Neural progenitor cell (in vitro differentiated cells): ENCODE measurements around the gene FASTKD1. TPM values are rescaled to one million over a fixed set of nuclear protein-coding genes. Genes with fewer than 3 reads are reported as not detected.
"Not testable (repeated sequence)": the region's sequence is repeated elsewhere in the genome, so short reads cannot be mapped to it uniquely, and the experiment has no call there.

Source experiments
- DNase-seq: peaks from one replicate; pipeline ENCODE4 v3.0.0-alpha.2; 2016; ENCODE audit warnings: low spot score
- H2AFZ ChIP-seq: fragments of 200-600 bp; sonication (generic); replicated peaks from 2 replicates; pipeline ENCODE4 v1.6.1; 2016; ENCODE audit warnings: antibody characterized with exemption
- H3F3A ChIP-seq: fragments of 200-600 bp; sonication (generic); 2 replicates; pipeline ENCODE4 v1.6.1; 2016; ENCODE audit warnings: antibody characterized with exemption, low read depth
- H3K27ac ChIP-seq: fragments of 200-600 bp; sonication (generic); 2 replicates; pipeline ENCODE4 v1.5.1; 2016; ENCODE audit warnings: mild to moderate bottlenecking
- H3K27me3 ChIP-seq: fragments of 200-600 bp; sonication (generic); 2 replicates; pipeline ENCODE4 v1.6.1; 2016; ENCODE audit warnings: mild to moderate bottlenecking, moderate library complexity
- H3K36me3 ChIP-seq: fragments of 200-600 bp; sonication (generic); 2 replicates; pipeline ENCODE4 v1.5.1; 2016
- H3K4me1 ChIP-seq: fragments of 200-600 bp; sonication (generic); 2 replicates; pipeline ENCODE4 v1.6.1; 2016; ENCODE audit warnings: mixed run types
- H3K4me2 ChIP-seq: fragments of 200-600 bp; sonication (generic); 2 replicates; pipeline ENCODE4 v1.6.1; 2016
- H3K4me3 ChIP-seq: fragments of 200-600 bp; sonication (generic); 2 replicates; pipeline ENCODE4 v1.5.1; 2016
- H3K79me2 ChIP-seq: fragments of 200-600 bp; sonication (generic); 2 replicates; pipeline ENCODE4 v1.6.1; 2016; ENCODE audit warnings: low read depth
- H3K9ac ChIP-seq: fragments of 200-600 bp; sonication (generic); 2 replicates; pipeline ENCODE4 v1.6.1; 2016
- H3K9me3 ChIP-seq: fragments of 200-600 bp; sonication (generic); 2 replicates; pipeline ENCODE4 v1.5.1; 2016; ENCODE audit warnings: low read depth
- H4K20me1 ChIP-seq: fragments of 200-600 bp; sonication (generic); 2 replicates; pipeline ENCODE4 v1.6.1; 2016; ENCODE audit warnings: low read depth
- H3K27ac Mint-ChIP-seq: 3 replicates; pipeline ENCODE4 v1.8.0; 2021; ENCODE audit warnings: mixed read lengths
- H3K27me3 Mint-ChIP-seq: 2 replicates; pipeline ENCODE4 v1.8.0; 2022; ENCODE audit warnings: low read depth, mild to moderate bottlenecking, inconsistent platforms, moderate library complexity, mixed read lengths; ENCODE audit not compliant: insufficient read depth
- H3K36me3 Mint-ChIP-seq: 3 replicates; pipeline ENCODE4 v1.8.0; 2021; ENCODE audit warnings: mixed read lengths
- H3K4me1 Mint-ChIP-seq: 3 replicates; pipeline ENCODE4 v1.8.0; 2021; ENCODE audit warnings: mixed read lengths
- H3K4me3 Mint-ChIP-seq: 3 replicates; pipeline ENCODE4 v1.8.0; 2021; ENCODE audit warnings: mild to moderate bottlenecking, moderate library complexity, mixed read lengths
- H3K9me3 Mint-ChIP-seq: 3 replicates; pipeline ENCODE4 v1.8.0; 2020; ENCODE audit warnings: mixed read lengths
- EZH2 ChIP-seq: fragments of 200-600 bp; sonication (generic); IDR thresholded peaks from 2 replicates; pipeline ENCODE4 v1.6.1; 2017; ENCODE audit warnings: antibody characterized with exemption, mild to moderate bottlenecking, moderate library complexity
- EZH2phosphoT487 ChIP-seq: fragments of 200-600 bp; sonication (generic); IDR thresholded peaks from 2 replicates; pipeline ENCODE4 v1.6.1; 2017; ENCODE audit warnings: antibody characterized with exemption
- total RNA-seq: library from RNA; depleted of rRNA; stranded (reverse); fragments of >200 nt; gene quantifications from 2 replicates; pipeline ENCODE4 v1.2.3, GENCODE V29; 2015; ENCODE audit warnings: low replicate concordance
- TF ChIP-seq, protein P1 (sequence below): fragments of 200-600 bp; sonication (generic); IDR thresholded peaks from 2 replicates; pipeline ENCODE4 v1.5.1; 2017; ENCODE audit warnings: antibody characterized with exemption, mild to moderate bottlenecking

FASTKD1 gene
- total RNA-seq, 1 donor from 2014 or later, result 60.3 TPM

DNA sequence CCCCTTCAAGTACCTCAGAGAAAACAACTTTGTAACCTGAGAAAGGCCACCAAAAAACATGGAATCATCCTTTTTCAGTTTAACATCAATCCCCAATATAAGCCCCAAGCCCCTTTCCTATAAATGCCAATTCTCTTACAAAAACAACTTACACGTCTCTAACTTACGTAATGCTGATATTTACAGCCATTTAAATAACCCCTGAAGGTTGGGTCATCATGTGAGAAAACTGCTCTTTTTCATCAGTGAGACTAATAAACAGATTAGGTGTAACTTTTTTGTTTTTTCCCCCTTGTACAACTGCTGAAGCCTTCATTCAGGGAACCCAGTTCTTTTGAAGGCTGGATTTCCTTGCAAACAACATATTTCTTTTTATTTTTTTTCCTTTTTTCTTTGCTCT is 3.7 kb downstream of the FASTKD1 start:
- Histone ChIP-seq H3K9me3 (no peaks in the 10 kb centered on the region), H3K9ac (no peak overlapping the region), H3K27ac (no peak overlapping the region), H3F3A (peaks cover 8% of the 10 kb centered on the region), H3K4me3 (no peak overlapping the region), H2AFZ (no peak overlapping the region), H4K20me1 (no peaks in the 10 kb centered on the region), H3K27me3 (no peaks in the 10 kb centered on the region), H3K36me3 (peaks cover 5% of the 10 kb centered on the region), H3K4me2 (no peak overlapping the region), H3K79me2 (peaks cover 51% of the 10 kb centered on the region), H3K4me1 (peaks cover 11% of the 10 kb centered on the region)
- H3K27ac Mint-ChIP-seq, result no peak overlapping the region
- H3K36me3 Mint-ChIP-seq, result peaks cover 6% of the 10 kb centered on the region
- H3K9me3 Mint-ChIP-seq, result no peaks in the 10 kb centered on the region
- peaks cover 12% of the 10 kb centered on the region for H3K4me1 Mint-ChIP-seq
- no peak overlapping the region for H3K4me3 Mint-ChIP-seq
- TF ChIP-seq, protein P1, sequence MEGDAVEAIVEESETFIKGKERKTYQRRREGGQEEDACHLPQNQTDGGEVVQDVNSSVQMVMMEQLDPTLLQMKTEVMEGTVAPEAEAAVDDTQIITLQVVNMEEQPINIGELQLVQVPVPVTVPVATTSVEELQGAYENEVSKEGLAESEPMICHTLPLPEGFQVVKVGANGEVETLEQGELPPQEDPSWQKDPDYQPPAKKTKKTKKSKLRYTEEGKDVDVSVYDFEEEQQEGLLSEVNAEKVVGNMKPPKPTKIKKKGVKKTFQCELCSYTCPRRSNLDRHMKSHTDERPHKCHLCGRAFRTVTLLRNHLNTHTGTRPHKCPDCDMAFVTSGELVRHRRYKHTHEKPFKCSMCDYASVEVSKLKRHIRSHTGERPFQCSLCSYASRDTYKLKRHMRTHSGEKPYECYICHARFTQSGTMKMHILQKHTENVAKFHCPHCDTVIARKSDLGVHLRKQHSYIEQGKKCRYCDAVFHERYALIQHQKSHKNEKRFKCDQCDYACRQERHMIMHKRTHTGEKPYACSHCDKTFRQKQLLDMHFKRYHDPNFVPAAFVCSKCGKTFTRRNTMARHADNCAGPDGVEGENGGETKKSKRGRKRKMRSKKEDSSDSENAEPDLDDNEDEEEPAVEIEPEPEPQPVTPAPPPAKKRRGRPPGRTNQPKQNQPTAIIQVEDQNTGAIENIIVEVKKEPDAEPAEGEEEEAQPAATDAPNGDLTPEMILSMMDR, result no peak
- TF ChIP-seq EZH2phosphoT487 (no peak), EZH2 (no peak)
- H3K27me3 Mint-ChIP-seq, result peaks cover 4% of the 10 kb centered on the region
- no peak for DNase-seq

DNA sequence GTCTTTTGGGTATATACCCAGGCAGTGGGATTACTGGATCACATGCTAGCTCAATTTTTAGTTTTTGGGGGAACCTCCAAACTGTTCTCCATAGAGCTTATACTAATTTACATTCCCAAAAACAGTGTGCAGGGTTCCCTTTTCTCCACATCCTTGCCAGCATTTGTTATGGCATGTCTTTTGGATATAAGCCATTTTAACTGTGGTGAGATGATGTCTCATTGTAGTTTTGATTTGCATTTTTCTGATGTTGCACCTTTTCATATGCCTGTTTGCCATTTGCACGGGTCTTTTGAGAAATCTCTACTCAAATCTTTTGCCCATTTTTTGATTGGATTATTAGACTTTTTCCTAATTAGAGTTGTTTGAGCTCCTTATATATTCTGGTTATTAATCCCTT is 8.0 kb downstream of the FASTKD1 start:
- no peak overlapping the region for H3K27ac Mint-ChIP-seq
- Histone ChIP-seq H3F3A (peaks cover 23% of the 10 kb centered on the region), H3K27ac (no peak overlapping the region), H3K27me3 (no peaks in the 10 kb centered on the region), H4K20me1 (no peaks in the 10 kb centered on the region), H3K4me3 (no peak overlapping the region), H2AFZ (no peak overlapping the region), H3K4me1 (no peaks in the 10 kb centered on the region), H3K9me3 (no peaks in the 10 kb centered on the region), H3K36me3 (peaks cover 5% of the 10 kb centered on the region), H3K4me2 (no peak overlapping the region), H3K79me2 (peaks cover 22% of the 10 kb centered on the region), H3K9ac (no peak overlapping the region)
- no peaks in the 10 kb centered on the region for H3K27me3 Mint-ChIP-seq
- no peaks in the 10 kb centered on the region for H3K9me3 Mint-ChIP-seq
- TF ChIP-seq EZH2phosphoT487 (no peak), EZH2 (no peak)
- TF ChIP-seq, protein P1, result no peak
- no peak overlapping the region for H3K4me3 Mint-ChIP-seq
- H3K4me1 Mint-ChIP-seq, result no peaks in the 10 kb centered on the region
- peaks cover 14% of the 10 kb centered on the region for H3K36me3 Mint-ChIP-seq
- no peak for DNase-seq

DNA sequence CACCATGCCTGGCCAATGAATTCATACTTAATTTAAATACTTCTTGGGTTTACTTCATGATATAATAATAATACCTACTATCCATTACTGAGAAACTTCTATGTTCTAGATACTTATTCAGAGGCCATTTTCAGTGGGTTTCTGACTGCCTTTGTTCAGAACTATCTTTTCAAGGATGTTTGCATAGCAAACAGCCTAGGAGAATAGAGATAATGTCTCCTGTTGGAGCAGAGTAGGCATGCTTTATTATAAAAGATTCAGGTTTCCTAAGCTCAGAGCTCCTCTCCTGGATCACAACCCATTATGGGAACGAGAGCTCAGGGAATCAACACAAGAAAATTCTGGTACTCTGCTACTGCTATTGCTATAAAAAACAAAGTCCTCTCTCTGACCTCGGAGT is 11.1 kb downstream of the FASTKD1 start:
- TF ChIP-seq EZH2 (no peak), EZH2phosphoT487 (no peak)
- TF ChIP-seq, protein P1, result no peak
- H3F3A ChIP-seq, result peaks cover 23% of the 10 kb centered on the region
- peaks cover 14% of the 10 kb centered on the region for H3K36me3 Mint-ChIP-seq

DNA sequence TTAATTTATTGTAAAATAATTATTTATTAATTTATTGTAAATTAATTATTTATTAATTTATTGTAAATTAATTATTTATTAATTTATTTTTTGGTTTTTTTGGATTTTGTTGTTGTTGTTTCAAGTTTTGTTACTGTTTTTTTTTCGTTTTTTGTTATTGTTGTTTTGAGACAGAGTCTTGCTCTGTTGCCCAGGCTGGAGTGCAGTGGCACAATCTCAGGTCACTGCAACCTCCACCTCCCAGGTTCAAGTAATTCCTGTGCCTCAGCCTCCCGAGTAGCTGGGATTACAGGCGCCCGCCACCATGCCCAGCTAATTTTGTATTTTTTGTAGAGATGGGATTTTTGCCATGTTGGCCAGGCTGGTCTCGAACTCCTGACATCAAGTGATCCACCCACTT is 11.6 kb downstream of the FASTKD1 start:
- peaks cover 14% of the 10 kb centered on the region for H3K36me3 Mint-ChIP-seq

More for the DNA sequence above, 11.1 kb downstream of the FASTKD1 start:
- no peaks in the 10 kb centered on the region for H3K9me3 Mint-ChIP-seq
- no peaks in the 10 kb centered on the region for H4K20me1 ChIP-seq
- H3K4me3 ChIP-seq, result no peak overlapping the region
- H3K27ac Mint-ChIP-seq, result no peak overlapping the region
- no peaks in the 10 kb centered on the region for H3K27me3 ChIP-seq
- no peaks in the 10 kb centered on the region for H3K9me3 ChIP-seq
- H3K4me3 Mint-ChIP-seq, result no peak overlapping the region
- no peaks in the 10 kb centered on the region for H3K4me1 Mint-ChIP-seq
- no peaks in the 10 kb centered on the region for H3K4me1 ChIP-seq
- H3K79me2 ChIP-seq, result peaks cover 6% of the 10 kb centered on the region
- no peak overlapping the region for H2AFZ ChIP-seq
- H3K27me3 Mint-ChIP-seq, result no peaks in the 10 kb centered on the region
- no peaks in the 10 kb centered on the region for H3K36me3 ChIP-seq
- no peak overlapping the region for H3K9ac ChIP-seq
- peak overlapping the region; percentile 4 for H3K27ac ChIP-seq
- no peak overlapping the region for H3K4me2 ChIP-seq
- DNase-seq, result no peak

More for the DNA sequence above, 11.6 kb downstream of the FASTKD1 start:
- H3K4me3 Mint-ChIP-seq, H3K36me3 ChIP-seq, H4K20me1 ChIP-seq, H2AFZ ChIP-seq, H3K27me3 ChIP-seq, H3K9ac ChIP-seq, H3K4me3 ChIP-seq, DNase-seq, H3K9me3 ChIP-seq, H3K4me1 Mint-ChIP-seq, H3K4me2 ChIP-seq, H3K27ac Mint-ChIP-seq, H3K9me3 Mint-ChIP-seq, H3K27me3 Mint-ChIP-seq, H3K79me2 ChIP-seq, H3K4me1 ChIP-seq, H3K27ac ChIP-seq: not testable (repeated sequence)
- H3F3A ChIP-seq, result peaks cover 23% of the 10 kb centered on the region
